ENCODE data around the gene CALCOCO2.
"Not testable (repeated sequence)": the region's sequence is repeated elsewhere in the genome, so short reads cannot be mapped to it uniquely, and the experiment has no call there.

The CALCOCO2 gene

GRCh38 chr17:48825446-48826381, 5.1 kb upstream of the CALCOCO2 start:
- no peak for DNase-seq (ENCODE audit: low read depth)

DNA sequence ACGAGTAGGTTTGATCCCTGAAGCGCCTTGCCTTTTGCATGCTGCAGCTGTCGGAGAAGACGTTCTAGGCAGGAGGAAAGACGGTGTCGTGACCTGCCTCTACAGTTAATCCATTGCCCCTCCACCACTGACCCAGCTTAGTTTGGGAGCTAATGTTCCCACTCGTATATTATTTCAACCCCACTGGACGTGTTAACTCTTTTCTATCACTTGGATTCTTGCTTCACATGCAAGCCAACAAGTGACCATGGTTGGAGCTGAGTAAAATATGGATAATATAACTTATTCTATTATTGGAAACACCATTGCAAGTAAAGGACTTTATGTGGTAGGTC, 681 bp downstream of the CALCOCO2 start:
- no peak for DNase-seq (ENCODE audit: low read depth)

- no peak for DNase-seq (ENCODE audit: low read depth)
These were observed 4.1 kb downstream of the CALCOCO2 start for GRCh38 chr17:48834973-48835372.

GRCh38 chr17:48835971-48836370, 5.1 kb downstream of the CALCOCO2 start:
- no peak for DNase-seq (ENCODE audit: low read depth)

DNA sequence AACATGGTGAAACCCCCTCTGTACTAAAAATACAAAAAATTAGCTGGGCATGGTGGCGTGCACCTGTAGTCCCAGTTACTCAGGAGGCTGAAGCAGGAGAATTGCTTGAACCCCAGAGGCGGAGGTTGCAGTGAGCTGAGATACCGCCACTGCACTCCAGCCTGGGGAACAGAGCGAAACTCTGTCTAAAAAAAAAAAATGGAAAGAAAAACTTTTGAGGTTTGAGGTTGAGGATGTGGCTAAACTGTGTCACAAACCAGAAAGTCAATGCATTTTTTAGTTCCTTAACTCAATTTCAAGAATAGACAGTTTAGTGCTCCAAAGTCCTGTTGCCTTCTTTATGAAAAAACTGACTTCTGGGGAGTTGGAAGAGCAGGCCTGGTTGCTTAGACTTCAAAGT, 6.6 kb downstream of the CALCOCO2 start:
- DNase-seq (ENCODE audit: low read depth): not testable (repeated sequence)

- DNase-seq (ENCODE audit: low read depth): no peak
These were observed 9.6 kb downstream of the CALCOCO2 start for GRCh38 chr17:48840441-48840840.

DNA sequence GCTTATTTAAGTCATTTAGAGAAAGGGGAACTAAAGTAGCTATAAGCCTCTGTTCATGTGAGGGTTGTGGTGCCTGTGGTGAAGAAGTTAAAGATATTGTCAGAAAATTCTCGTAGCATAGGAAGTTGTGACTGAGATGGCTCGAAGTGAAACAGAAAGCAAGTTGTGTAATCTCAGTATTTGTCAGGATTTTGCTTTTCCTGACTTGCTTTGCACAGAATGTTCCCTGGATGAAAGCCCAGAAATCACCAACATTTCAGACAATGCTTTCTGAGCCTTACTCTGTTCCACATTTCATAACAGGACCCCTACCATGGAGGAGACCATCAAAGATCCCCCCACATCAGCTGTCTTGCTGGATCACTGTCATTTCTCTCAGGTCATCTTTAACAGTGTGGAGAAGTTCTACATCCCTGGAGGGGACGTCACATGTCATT, 10.6 kb downstream of the CALCOCO2 start:
- no peak for DNase-seq (ENCODE audit: low read depth)

GRCh38 chr17:48842746-48843145, 11.9 kb downstream of the CALCOCO2 start:
- no peak for DNase-seq (ENCODE audit: low read depth)

- DNase-seq (ENCODE audit: low read depth): no peak
These were observed 12.5 kb downstream of the CALCOCO2 start for GRCh38 chr17:48843187-48843900.

GRCh38 chr17:48850792-48851323, 20.0 kb downstream of the CALCOCO2 start:
- no peak for DNase-seq (ENCODE audit: low read depth)

- DNase-seq (ENCODE audit: low read depth): no peak
These were observed 24.1 kb downstream of the CALCOCO2 start for GRCh38 chr17:48854774-48855476.

GRCh38 chr17:48856122-48856821, 25.4 kb downstream of the CALCOCO2 start:
- no peak for DNase-seq (ENCODE audit: low read depth)

- DNase-seq (ENCODE audit: low read depth): no peak
These were observed 29.2 kb downstream of the CALCOCO2 start for GRCh38 chr17:48860034-48860433.

DNA sequence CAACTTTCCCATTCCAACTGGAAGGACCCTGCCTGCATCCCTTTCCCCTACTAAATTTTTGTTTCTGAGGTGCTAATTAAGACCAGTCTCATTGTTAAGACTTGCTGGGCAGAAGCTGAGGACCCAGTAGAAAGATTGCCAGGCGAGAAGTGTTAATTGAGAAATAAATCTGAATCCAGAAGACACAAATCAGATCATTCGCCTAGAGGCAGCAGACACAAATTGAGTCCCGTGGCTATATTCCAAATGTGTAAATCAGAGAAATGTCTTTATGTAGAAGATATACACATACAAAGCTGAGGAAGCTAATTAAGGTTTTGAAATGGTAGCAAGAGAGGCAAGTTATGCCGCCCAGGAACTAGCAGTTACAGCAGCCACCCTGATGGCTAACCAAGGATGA, 29.6 kb downstream of the CALCOCO2 start:
- no peak for DNase-seq (ENCODE audit: low read depth)

DNA sequence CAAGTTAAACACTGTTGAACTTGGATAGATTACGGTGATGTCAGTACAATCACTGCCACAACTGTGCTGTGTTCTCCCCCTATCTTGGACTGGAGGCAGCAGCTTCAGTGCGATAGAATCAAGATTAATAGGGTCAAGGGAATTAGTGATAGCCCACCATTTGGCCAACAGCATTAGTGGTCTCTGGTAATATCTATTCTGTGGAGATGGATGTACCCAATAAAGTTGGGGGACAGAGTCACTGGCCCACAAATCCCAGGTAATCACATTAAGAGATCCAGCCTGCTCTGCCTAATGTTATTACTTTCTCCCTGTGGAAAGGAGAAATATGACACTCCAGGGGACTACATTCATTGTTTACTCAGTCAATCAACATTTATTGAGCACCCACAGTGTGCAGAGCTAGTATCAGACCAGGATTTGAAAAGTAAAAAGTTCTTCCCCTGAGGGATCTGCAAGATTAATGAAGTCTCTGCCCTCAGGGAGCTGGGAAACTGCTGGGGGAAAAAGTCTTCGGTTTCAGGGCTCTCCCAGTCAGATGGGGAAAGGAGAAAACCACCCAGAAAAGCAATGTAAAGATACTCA, 38.2 kb downstream of the CALCOCO2 start:
- DNase-seq (ENCODE audit: low read depth): no peak

- no peak for DNase-seq (ENCODE audit: low read depth)
These were observed 39.0 kb downstream of the CALCOCO2 start for GRCh38 chr17:48869821-48870318.

GRCh38 chr17:48871035-48871550, 40.3 kb downstream of the CALCOCO2 start:
- DNase-seq (ENCODE audit: low read depth): no peak

GRCh38 chr17:48871551-48872351, 40.9 kb downstream of the CALCOCO2 start:
- no peak for DNase-seq (ENCODE audit: low read depth)

DNA sequence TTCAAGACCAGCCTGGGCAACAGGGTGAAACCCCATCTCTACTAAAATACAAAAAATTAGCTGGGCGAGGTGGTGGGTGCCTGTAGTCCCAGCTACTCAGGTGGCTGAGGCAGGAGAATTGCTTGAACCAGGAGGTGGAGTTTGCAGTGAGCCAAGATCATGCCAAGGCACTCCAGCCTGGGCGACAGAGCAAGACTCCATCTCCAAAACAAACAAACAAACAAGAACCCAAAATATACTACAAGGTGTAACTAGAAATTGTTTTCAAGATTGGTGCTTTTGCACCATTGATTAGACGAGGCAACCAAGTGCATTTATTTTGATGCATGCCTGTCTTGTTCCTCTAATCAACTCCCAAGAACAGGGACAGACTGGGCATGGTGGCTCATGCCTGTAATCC, 41.6 kb downstream of the CALCOCO2 start:
- not testable (repeated sequence) for DNase-seq (ENCODE audit: low read depth)

DNA sequence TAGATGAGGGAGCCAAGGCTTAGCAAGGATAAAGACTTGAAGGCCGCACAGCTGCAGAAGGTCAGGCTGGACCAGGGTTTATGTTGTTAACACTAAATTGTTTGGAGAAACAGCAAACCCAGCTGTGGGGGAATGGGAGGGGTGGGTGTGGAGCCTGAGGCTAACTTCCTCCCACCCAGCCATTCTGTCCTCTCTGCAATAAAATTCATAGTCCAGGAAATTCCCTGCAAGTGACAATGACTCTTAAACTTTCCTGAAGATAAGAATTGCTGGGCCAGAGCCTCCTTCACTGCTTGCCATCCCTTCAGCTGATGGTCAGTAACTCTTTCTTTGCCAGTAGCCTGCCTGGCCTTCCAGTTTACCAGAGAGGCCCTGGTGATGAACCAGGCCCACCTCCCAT, 42.4 kb downstream of the CALCOCO2 start:
- no peak for DNase-seq (ENCODE audit: low read depth)

All from activated T-helper 9 cell treated with anti-CD3 and anti-CD28 coated beads, Interleukin-2, amount 50 U/mL, for 16 hours (primary cell).